ENCODE results near the gene DALRD3. TPM values are rescaled to one million over a fixed set of nuclear protein-coding genes. Genes with fewer than 3 reads are reported as not detected.

DALRD3 gene
- total RNA-seq, 2 donors from 2014 or later = 9.5 to 11.8 TPM

DNA sequence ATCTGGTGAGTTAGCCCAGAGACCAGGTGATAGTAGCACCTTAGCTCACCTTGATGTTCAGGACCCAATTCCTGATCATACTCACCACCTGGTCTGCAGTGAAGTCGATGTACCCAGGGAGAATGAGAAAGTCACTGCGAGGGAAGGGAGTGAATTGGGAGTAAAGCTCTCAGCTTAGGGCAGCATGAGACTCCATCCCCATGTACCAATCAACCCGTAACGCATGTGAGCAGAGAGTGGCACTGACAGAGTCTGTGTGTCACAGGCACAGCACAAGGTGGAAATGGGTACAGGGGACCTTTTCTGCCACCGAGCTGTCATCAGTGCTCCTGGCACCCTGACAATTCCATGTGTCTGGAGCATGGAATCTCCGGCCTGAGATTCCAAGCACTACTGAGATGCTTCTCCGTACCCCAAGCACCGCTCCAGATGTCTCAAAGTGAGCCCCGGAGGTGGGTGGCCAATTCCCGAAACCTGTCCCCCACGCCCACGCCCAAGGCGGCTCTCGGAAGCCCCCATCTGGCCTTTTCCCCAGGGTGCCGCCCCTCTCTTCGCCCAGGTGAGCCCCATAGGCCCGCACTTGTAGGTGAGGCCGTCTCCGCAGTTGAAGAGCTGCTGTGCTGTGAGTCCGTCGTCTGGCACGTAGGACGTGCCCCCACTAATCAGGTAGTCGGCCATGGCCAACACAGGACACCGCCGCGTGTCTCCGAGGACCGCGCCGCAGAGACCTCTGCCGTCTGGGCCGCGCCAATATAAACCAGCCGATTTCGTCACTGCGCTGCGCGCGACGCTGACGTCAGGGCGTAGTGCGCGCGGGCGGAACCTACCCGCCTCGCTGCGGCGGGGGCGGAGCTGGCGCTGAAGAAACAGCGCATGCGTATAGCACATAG is 10.5 kb upstream of the DALRD3 start, which contains the start of gene IMPDH2:
Gene IMPDH2, minus strand, starts transcription at position 726 of the 890 bp plus-strand sequence. Its CDS starts 48 bp downstream, at position 678.
- H3K27me3 ChIP-seq = no peaks in the 10 kb centered on the region
- H3K27ac ChIP-seq = peak within 1 kb of the TSS; percentile 96 to 98
- peaks cover 67% of the 10 kb centered on the region for H3K36me3 ChIP-seq
- H3K4me1 ChIP-seq = peaks cover 0 to 29% of the 10 kb centered on the region in 2 donors
- H3K4me3 ChIP-seq = peak within 1 kb of the TSS; percentile 73 to 82
- TF ChIP-seq, protein P1, sequence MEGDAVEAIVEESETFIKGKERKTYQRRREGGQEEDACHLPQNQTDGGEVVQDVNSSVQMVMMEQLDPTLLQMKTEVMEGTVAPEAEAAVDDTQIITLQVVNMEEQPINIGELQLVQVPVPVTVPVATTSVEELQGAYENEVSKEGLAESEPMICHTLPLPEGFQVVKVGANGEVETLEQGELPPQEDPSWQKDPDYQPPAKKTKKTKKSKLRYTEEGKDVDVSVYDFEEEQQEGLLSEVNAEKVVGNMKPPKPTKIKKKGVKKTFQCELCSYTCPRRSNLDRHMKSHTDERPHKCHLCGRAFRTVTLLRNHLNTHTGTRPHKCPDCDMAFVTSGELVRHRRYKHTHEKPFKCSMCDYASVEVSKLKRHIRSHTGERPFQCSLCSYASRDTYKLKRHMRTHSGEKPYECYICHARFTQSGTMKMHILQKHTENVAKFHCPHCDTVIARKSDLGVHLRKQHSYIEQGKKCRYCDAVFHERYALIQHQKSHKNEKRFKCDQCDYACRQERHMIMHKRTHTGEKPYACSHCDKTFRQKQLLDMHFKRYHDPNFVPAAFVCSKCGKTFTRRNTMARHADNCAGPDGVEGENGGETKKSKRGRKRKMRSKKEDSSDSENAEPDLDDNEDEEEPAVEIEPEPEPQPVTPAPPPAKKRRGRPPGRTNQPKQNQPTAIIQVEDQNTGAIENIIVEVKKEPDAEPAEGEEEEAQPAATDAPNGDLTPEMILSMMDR (IDR thresholded peaks at IDR 0.05) = peak in 1 of 2 donors; percentile 31
- DNase-seq (ENCODE audit: low spot score) = peak; percentile 94
- H3K9me3 ChIP-seq = no peaks in the 10 kb centered on the region

DNA sequence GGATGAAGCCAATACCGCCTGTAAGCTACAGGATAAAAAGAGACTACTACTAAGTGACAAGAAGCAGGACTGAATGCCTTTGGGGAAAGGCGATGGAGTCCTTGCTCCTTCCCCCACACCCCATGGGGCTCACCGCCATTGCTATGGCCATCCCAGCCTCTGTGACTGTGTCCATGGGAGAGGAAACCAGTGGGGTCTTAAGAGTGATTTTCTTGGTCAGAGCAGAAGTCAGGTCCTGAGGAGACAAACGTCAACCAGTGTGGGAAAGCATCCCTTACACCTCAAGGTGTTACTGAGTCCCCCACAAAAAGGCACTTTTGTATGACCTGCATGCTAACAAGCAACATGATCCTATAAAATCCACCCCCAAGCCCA is 9.9 kb upstream of the DALRD3 start:
- H3K4me1 ChIP-seq = peaks cover 0 to 31% of the 10 kb centered on the region in 2 donors
- TF ChIP-seq, protein P1 (IDR thresholded peaks at IDR 0.05) = no peak

DNA sequence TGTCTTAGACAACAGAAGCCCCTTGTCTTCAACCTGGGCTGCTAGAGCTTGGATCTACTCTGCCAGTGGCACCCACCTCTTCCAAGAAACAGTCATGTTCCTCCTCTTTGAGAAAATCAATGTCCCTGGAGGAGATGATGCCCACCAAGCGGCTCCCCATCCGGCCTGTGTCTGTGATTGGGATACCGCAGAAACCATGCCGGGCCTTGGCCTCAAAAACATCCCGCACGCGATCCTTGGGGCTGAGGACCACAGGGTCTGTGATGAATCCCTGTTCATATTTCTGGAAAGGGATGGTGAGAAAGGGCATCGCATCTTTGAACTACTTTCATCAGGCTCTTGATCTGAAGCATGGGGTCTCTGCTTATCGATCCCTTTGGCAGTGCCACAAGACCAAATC is 9.3 kb upstream of the DALRD3 start:
- Histone ChIP-seq H3K36me3 (peaks cover 67% of the 10 kb centered on the region), H3K4me3 (no peak overlapping the region), H3K9me3 (no peaks in the 10 kb centered on the region), H3K27ac (peak overlapping the region; percentile 96 to 98), H3K27me3 (no peaks in the 10 kb centered on the region), H3K4me1 (peaks cover 0 to 37% of the 10 kb centered on the region in 2 donors)
- no peak for DNase-seq (ENCODE audit: low spot score)
- TF ChIP-seq, protein P1 (IDR thresholded peaks at IDR 0.05) = no peak

More for the DNA sequence above, 9.9 kb upstream of the DALRD3 start:
- DNase-seq (ENCODE audit: low spot score) = no peak
- Histone ChIP-seq H3K27me3 (no peaks in the 10 kb centered on the region), H3K9me3 (no peaks in the 10 kb centered on the region), H3K36me3 (peaks cover 67% of the 10 kb centered on the region), H3K27ac (peak overlapping the region; percentile 96 to 98), H3K4me3 (peak overlapping the region; percentile 73 to 82)

DNA sequence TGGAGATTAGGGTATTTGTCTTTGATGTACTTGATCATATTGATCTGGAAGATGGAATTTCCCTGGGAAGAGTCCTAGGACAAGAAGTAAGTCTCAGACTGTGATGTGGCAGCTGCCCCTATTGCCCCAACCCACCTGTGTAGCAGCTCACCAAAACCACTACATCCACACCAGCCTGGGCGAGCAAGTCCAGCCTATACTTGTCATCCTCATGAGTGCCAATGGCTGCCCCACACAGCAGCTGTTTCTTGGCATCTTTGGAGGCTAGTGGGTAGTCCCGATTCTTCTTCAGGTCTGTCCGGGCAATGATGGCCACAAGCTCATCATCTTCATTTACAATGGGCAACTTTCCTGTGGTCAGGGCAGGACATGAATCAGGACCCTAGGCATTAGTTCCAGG is 8.2 kb upstream of the DALRD3 start:
- Histone ChIP-seq H3K4me1 (peaks cover 0 to 40% of the 10 kb centered on the region in 2 donors), H3K27ac (no peak overlapping the region), H3K36me3 (peaks cover 56% of the 10 kb centered on the region), H3K27me3 (no peaks in the 10 kb centered on the region), H3K4me3 (no peak overlapping the region), H3K9me3 (no peaks in the 10 kb centered on the region)
- TF ChIP-seq, protein P1 (IDR thresholded peaks at IDR 0.05) = no peak
- DNase-seq (ENCODE audit: low spot score) = no peak

DNA sequence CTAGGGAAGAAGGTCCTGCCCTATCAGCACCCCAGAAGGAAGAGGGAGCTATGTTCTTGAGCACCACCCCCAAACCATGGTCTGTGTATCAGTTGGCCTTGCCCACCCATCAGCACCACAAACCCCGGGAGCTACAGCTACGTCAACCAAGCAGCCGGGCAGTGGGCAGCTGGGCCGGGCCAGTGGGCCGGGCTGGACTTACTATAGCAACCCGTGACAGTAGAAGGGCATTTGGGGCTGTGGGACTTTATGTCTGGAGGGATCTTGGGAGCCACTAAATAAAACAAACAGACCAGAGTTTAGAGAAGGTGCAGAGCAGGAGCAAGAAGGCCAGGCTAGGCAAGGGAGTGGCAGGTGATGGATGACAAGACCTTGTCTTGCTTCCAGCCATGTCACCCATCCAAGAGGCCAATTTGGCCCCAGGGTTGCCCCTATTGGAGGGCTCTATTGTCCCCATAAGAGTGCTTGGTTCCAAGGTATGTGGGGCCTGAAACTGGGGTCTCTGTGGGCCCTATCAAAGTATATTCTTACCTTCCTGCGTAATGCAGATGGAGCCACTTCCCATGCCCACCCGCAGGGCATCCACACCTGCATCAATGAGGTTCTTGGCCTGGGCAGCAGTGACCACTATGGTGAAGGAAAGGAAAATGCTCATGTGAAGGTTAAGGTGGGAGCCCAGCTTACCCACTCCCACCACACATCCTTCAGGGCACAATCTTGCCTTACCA is 7.6 kb upstream of the DALRD3 start:
- TF ChIP-seq, protein P1 (IDR thresholded peaks at IDR 0.05) = no peak
- H3K36me3 ChIP-seq = peaks cover 50% of the 10 kb centered on the region
- no peaks in the 10 kb centered on the region for H3K9me3 ChIP-seq
- peaks cover 0 to 42% of the 10 kb centered on the region in 2 donors for H3K4me1 ChIP-seq
- no peaks in the 10 kb centered on the region for H3K27me3 ChIP-seq
- H3K4me3 ChIP-seq = no peak overlapping the region
- no peak for DNase-seq (ENCODE audit: low spot score)
- no peak overlapping the region for H3K27ac ChIP-seq
